Measurements from ENCODE around the gene FARSB.
"Not testable (repeated sequence)": the region's sequence is repeated elsewhere in the genome, so short reads cannot be mapped to it uniquely, and the experiment has no call there.

The FARSB gene

DNA sequence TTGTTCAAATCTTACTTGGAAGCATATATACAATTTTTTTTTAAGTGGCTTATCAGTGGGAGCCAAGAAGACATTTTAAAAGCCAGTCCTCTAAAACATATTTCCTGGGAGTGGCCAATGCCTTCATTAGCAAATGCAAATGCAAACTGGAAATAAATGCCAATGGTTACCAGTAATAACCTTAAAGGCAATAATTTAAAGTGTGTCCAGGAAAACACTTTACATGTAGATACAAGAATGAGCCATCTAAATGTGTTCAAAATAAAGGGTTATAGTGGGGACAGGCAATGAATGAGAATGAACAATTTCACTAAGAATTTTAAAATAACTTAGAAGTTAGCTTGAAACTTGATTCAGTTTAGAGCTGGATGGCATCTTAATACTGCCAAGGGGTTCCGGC lies 64.2 kb downstream of the FARSB start:
- ChIA-PET CTCF (no interaction called here), POLR2A (no interaction called here)
- no peak for DNase-seq (ENCODE audit: extremely low spot score)
- TF ChIP-seq FOXK2 (IDR thresholded peaks at IDR 0.05) (no peak), ELF4 (IDR thresholded peaks at IDR 0.05) (no peak), FOXA1 (IDR thresholded peaks at IDR 0.05) (no peak), ARNT (IDR thresholded peaks at IDR 0.05) (no peak), ZNF384 (IDR thresholded peaks at IDR 0.05) (no peak), HDGF (IDR thresholded peaks at IDR 0.05; ENCODE audit: borderline replicate concordance) (no peak), CTBP1 (IDR thresholded peaks at IDR 0.05; ENCODE audit: borderline replicate concordance) (no peak), BHLHE40 (IDR thresholded peaks at IDR 0.05; ENCODE audit: borderline replicate concordance) (no peak), L3MBTL2 (conservative IDR thresholded peaks at IDR 0.05) (no peak), SP1 (IDR thresholded peaks at IDR 0.05) (no peak), SUZ12 (IDR thresholded peaks at IDR 0.05) (no peak), FOXM1 (IDR thresholded peaks at IDR 0.05; ENCODE audit: borderline replicate concordance) (no peak), LEF1 (IDR thresholded peaks at IDR 0.05; ENCODE audit: borderline replicate concordance) (no peak), TARDBP (IDR thresholded peaks at IDR 0.05) (no peak), NFRKB (IDR thresholded peaks at IDR 0.05) (no peak)
- TF ChIP-seq, protein P1, sequence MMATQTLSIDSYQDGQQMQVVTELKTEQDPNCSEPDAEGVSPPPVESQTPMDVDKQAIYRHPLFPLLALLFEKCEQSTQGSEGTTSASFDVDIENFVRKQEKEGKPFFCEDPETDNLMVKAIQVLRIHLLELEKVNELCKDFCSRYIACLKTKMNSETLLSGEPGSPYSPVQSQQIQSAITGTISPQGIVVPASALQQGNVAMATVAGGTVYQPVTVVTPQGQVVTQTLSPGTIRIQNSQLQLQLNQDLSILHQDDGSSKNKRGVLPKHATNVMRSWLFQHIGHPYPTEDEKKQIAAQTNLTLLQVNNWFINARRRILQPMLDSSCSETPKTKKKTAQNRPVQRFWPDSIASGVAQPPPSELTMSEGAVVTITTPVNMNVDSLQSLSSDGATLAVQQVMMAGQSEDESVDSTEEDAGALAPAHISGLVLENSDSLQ (IDR thresholded peaks at IDR 0.05), result no peak

DNA sequence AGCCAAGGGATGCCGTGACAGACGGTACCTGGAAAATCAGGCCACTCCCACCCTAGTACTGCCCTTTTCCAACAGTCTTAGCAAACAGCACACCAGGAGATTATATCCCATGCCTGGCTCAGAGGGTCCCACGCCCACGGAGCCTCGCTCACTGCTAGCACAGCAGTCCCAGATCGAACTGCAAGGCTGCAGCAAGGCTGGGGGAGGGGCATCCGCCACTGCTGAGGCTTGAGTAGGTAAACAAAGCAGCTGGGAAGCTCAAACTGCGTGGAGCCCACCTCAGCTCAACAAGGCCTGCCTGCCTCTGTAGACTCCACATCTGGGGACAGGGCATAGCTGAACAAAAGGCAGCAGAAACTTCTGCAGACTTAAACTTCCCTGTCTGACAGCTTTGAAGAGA lies 71.3 kb downstream of the FARSB start:
- POLR2A ChIA-PET; DNase-seq (ENCODE audit: extremely low spot score); CTCF ChIA-PET: not testable (repeated sequence)

DNA sequence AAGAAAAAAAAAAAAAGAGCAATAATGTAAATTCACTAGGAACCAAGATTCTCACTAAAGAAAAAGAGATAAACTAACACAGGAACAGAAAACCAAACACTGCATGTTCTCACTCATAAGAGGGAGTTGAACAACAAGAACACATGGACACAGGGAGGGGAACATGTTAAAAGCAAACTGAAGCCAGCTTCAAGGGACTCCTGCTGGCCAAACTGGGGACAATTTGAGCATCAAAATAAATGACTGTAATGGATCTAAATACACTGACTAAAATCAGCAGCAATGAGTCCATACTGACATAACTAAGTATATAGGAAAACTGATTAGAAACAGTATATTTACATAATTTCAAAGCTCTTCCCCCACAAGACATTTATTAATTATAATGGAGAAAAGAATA lies 73.0 kb downstream of the FARSB start:
- CTCF ChIA-PET, result no interaction called here
- DNase-seq (ENCODE audit: extremely low spot score), result no peak
- TF ChIP-seq, protein P1 (IDR thresholded peaks at IDR 0.05), result no peak
- TF ChIP-seq FOXA1 (IDR thresholded peaks at IDR 0.05), result no peak
- no peak for TF ChIP-seq TARDBP (IDR thresholded peaks at IDR 0.05)
- TF ChIP-seq ZNF384 (IDR thresholded peaks at IDR 0.05), result no peak
- TF ChIP-seq ELF4 (IDR thresholded peaks at IDR 0.05), result no peak
- no peak for TF ChIP-seq HDGF (IDR thresholded peaks at IDR 0.05; ENCODE audit: borderline replicate concordance)
- TF ChIP-seq CTBP1 (IDR thresholded peaks at IDR 0.05; ENCODE audit: borderline replicate concordance), result no peak
- no peak for TF ChIP-seq ARNT (IDR thresholded peaks at IDR 0.05)
- no peak for TF ChIP-seq NFRKB (IDR thresholded peaks at IDR 0.05)
- TF ChIP-seq SUZ12 (IDR thresholded peaks at IDR 0.05), result no peak
- no peak for TF ChIP-seq FOXM1 (IDR thresholded peaks at IDR 0.05; ENCODE audit: borderline replicate concordance)
- TF ChIP-seq L3MBTL2 (conservative IDR thresholded peaks at IDR 0.05), result no peak
- TF ChIP-seq FOXK2 (IDR thresholded peaks at IDR 0.05), result no peak
- TF ChIP-seq BHLHE40 (IDR thresholded peaks at IDR 0.05; ENCODE audit: borderline replicate concordance), result no peak
- no peak for TF ChIP-seq SP1 (IDR thresholded peaks at IDR 0.05)
- no peak for TF ChIP-seq LEF1 (IDR thresholded peaks at IDR 0.05; ENCODE audit: borderline replicate concordance)
- POLR2A ChIA-PET, result no interaction called here

DNA sequence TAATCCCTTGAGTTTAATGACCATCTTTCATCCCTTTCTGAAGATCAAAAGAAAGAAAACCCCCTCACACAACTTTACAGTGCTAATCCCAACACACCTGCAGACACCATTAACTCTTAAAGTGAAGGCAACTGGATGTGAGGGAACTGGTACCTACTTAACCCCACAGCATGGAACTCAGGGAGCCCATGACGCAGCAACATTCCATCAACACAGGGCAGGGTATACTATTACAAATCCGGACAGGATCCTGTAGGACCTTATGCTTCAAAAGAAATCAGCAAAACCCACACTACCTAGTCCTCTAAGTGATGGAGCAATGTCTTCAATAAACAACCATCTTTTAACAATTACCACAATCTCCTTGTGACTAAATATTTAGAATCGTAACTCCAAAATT lies 78.6 kb downstream of the FARSB start:
- no peak for DNase-seq (ENCODE audit: extremely low spot score)
- CTCF ChIA-PET, result no interaction called here
- POLR2A ChIA-PET, result no interaction called here
- TF ChIP-seq SUZ12 (IDR thresholded peaks at IDR 0.05) (no peak), BHLHE40 (IDR thresholded peaks at IDR 0.05; ENCODE audit: borderline replicate concordance) (no peak), NFRKB (IDR thresholded peaks at IDR 0.05) (no peak), L3MBTL2 (conservative IDR thresholded peaks at IDR 0.05) (no peak), FOXM1 (IDR thresholded peaks at IDR 0.05; ENCODE audit: borderline replicate concordance) (no peak), ARNT (IDR thresholded peaks at IDR 0.05) (no peak), ZNF384 (IDR thresholded peaks at IDR 0.05) (no peak), HDGF (IDR thresholded peaks at IDR 0.05; ENCODE audit: borderline replicate concordance) (no peak), TARDBP (IDR thresholded peaks at IDR 0.05) (no peak), LEF1 (IDR thresholded peaks at IDR 0.05; ENCODE audit: borderline replicate concordance) (no peak), FOXA1 (IDR thresholded peaks at IDR 0.05) (no peak), CTBP1 (IDR thresholded peaks at IDR 0.05; ENCODE audit: borderline replicate concordance) (no peak), FOXK2 (IDR thresholded peaks at IDR 0.05) (no peak)
- TF ChIP-seq, protein P1 (IDR thresholded peaks at IDR 0.05), result no peak

DNA sequence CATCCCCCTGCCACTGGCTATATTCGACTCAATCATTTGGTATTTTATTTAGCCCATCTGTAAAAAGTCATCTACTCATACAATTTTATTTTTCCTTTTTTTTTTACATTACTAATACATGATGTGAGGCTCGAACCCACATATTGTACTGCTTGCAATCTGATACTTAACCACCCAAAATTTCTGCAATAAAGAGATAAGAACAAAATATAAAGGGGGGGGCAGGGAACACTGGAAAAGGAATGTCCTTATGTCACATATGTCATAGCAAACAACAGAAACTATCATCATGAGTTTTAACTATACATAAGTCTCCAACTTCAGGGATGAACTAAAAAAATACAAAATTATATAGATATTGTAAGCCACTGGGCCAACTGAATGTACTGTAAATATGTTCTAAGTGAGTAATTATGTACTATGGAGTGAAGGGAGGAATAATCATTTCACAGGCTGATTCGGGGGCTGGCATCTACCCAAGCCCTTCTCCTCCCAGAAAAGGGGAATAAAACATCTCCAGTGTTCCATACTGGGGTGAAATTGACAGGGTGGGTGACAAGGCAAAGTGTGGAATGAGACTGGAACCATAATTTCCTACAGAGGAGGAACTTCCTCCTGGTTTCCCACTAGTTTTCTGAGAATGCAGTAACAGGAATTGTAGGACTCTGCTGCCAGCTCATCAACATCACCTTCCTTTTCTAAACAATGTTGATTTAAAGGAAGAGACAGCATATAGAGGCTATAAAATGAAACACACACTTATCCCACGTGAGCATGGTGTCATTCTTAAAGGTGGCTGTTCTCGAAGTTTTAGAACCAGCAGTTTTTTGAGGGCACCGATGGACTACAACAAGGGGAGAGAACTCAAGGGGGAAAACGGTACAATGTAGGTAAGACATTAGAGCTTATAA lies 79.5 kb downstream of the FARSB start:
- TF ChIP-seq CTBP1 (IDR thresholded peaks at IDR 0.05; ENCODE audit: borderline replicate concordance) (no peak), BHLHE40 (IDR thresholded peaks at IDR 0.05; ENCODE audit: borderline replicate concordance) (no peak)
- CTCF ChIA-PET, result no interaction called here
- POLR2A ChIA-PET, result no interaction called here
- no peak for DNase-seq (ENCODE audit: extremely low spot score)

DNA sequence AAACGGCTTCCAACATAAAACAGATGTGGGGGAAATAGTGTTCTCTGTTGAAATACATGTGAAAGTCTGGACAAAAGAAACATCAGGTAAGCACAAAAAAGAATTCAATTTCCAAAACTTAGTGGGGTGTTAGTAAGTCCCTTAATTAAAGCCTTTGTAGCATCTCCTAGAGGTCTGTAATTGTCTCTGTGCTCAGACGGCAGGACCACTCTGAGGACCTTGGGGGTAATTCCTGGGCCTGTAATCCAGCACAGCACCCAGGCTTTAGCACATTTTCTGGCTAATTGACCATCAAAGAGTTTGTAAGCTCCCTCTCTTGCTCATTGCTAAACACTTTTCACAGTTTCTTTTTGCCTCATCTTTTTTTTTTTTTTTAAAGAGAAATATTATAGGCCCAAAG lies 80.3 kb downstream of the FARSB start:
- POLR2A ChIA-PET, result no interaction called here
- no peak for TF ChIP-seq FOXM1 (IDR thresholded peaks at IDR 0.05; ENCODE audit: borderline replicate concordance)
- no peak for TF ChIP-seq LEF1 (IDR thresholded peaks at IDR 0.05; ENCODE audit: borderline replicate concordance)
- TF ChIP-seq FOXK2 (IDR thresholded peaks at IDR 0.05), result no peak
- TF ChIP-seq BHLHE40 (IDR thresholded peaks at IDR 0.05; ENCODE audit: borderline replicate concordance), result no peak
- TF ChIP-seq ZNF384 (IDR thresholded peaks at IDR 0.05), result no peak
- TF ChIP-seq SP1 (IDR thresholded peaks at IDR 0.05), result no peak
- TF ChIP-seq, protein P1 (IDR thresholded peaks at IDR 0.05), result no peak
- no peak for TF ChIP-seq TARDBP (IDR thresholded peaks at IDR 0.05)
- no peak for TF ChIP-seq L3MBTL2 (conservative IDR thresholded peaks at IDR 0.05)
- TF ChIP-seq ELF4 (IDR thresholded peaks at IDR 0.05), result no peak
- TF ChIP-seq FOXA1 (IDR thresholded peaks at IDR 0.05), result no peak
- no peak for TF ChIP-seq HDGF (IDR thresholded peaks at IDR 0.05; ENCODE audit: borderline replicate concordance)
- TF ChIP-seq NFRKB (IDR thresholded peaks at IDR 0.05), result no peak
- no peak for TF ChIP-seq ARNT (IDR thresholded peaks at IDR 0.05)
- no peak for TF ChIP-seq SUZ12 (IDR thresholded peaks at IDR 0.05)
- no peak for TF ChIP-seq CTBP1 (IDR thresholded peaks at IDR 0.05; ENCODE audit: borderline replicate concordance)
- CTCF ChIA-PET, result no interaction called here

More for the DNA sequence above, 80.3 kb downstream of the FARSB start:
- DNase-seq (ENCODE audit: extremely low spot score), result no peak
